ENCODE results near the gene NRARP. TPM values are rescaled to one million over a fixed set of nuclear protein-coding genes. Genes with fewer than 3 reads are reported as not detected.

Gene NRARP
- total and polyA plus RNA-seq, 2 of the 13 experiments (the other 11 are each of a cell fraction or from before 2014, with no cell fraction given), result 0.22 to 0.46 TPM

DNA sequence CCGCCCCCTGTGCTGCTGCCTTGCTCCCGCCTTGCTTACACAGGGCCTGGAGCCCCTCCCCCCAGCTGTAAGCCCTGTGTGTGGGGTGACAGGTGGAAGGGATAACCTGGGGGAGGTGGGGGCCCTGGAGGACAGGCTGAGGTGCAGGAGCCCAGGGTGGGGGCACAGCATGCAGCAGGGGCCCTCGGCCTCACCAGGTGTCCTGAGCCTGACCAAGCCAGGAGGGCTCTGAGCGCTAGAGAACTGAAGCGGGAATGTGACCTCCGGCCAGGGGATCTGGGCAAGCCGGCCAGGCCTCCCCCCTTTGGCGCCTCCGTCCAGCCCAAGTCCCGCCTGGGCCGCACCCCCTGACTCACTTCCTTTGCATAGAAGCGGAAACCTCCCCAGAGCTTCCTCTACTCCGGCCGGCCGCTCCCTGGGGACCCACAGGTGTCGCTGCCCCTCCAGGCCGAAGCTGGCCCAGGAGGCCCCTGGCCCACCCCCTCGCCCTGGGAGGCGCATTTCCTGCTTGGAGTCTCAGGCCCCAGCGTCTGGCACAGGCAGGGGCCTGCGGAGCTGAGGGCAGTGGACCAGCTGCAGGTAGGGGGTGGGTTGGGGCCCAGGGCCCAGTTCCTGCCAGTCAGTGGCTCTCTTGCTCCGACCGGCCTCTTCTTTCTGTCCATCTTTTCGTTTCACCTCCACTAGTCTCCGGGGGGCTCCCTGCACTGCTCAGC is 24.6 kb downstream of the NRARP start, which contains the start of gene TOR4A (continued):
- TF ChIP-seq, protein P1, sequence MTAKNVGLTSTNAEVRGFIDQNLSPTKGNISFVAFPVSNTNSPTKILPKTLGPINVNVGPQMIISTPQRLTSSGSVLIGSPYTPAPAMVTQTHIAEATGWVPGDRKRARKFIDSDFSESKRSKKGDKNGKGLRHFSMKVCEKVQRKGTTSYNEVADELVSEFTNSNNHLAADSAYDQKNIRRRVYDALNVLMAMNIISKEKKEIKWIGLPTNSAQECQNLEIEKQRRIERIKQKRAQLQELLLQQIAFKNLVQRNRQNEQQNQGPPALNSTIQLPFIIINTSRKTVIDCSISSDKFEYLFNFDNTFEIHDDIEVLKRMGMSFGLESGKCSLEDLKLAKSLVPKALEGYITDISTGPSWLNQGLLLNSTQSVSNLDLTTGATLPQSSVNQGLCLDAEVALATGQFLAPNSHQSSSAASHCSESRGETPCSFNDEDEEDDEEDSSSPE (CRISPR knock-in tag; IDR thresholded peaks at IDR 0.05), result peak; percentile 74
- TF ChIP-seq NONO (IDR thresholded peaks at IDR 0.05) (no peak), NONO (CRISPR knock-in tag; conservative IDR thresholded peaks at IDR 0.05) (peak; percentile 76; the same call in 1 of the 2 replicates), ZNF331 (CRISPR knock-in tag; IDR thresholded peaks at IDR 0.05) (peak; percentile 41; the same call in 1 of the 2 replicates), ZNF792 (CRISPR knock-in tag; IDR thresholded peaks at IDR 0.05) (peak; percentile 81; the same call in 1 of the 2 replicates), HDAC2 (CRISPR knock-in tag; IDR thresholded peaks at IDR 0.05) (peak; percentile 66; the same call in 1 of the 2 replicates), MIER3 (CRISPR knock-in tag; IDR thresholded peaks at IDR 0.05; ENCODE audit: borderline replicate concordance) (0 out of 2 replicates have a peak, but pooled peaks have one; percentile 24), NR2F6 (IDR thresholded peaks at IDR 0.05) (peak; percentile 18; the same call in 1 of the 2 replicates), NR2F6 (CRISPR knock-in tag; IDR thresholded peaks at IDR 0.05) (peak; percentile 15; the same call in 1 of the 2 replicates), ZNF451 (CRISPR knock-in tag; IDR thresholded peaks at IDR 0.05) (peak; percentile 55; the same call in 1 of the 2 replicates), ZFX (CRISPR knock-in tag; IDR thresholded peaks at IDR 0.05; ENCODE audit: low read depth) (peak; percentile 98), SOX13 (IDR thresholded peaks at IDR 0.05) (no peak), SOX13 (CRISPR knock-in tag; conservative IDR thresholded peaks at IDR 0.05 in 1 of 2, IDR thresholded peaks at IDR 0.05 in 1 of 2) (peak in 1 of 2 experiments; percentile 52; a peak in 2 of 4 replicates), ZEB1 (IDR thresholded peaks at IDR 0.05; ENCODE audit: insufficient replicate concordance, low read depth) (peak; percentile 73), ZIK1 (CRISPR knock-in tag; IDR thresholded peaks at IDR 0.05; ENCODE audit: borderline replicate concordance, low read depth) (0 out of 2 replicates have a peak, but pooled peaks have one; percentile 26), LCORL (IDR thresholded peaks at IDR 0.05) (no peak), LCORL (CRISPR knock-in tag; IDR thresholded peaks at IDR 0.05) (peak; percentile 90), BRCA1 (CRISPR knock-in tag; IDR thresholded peaks at IDR 0.05) (peak; percentile 50; the same call in 1 of the 2 replicates), ZNF329 (CRISPR knock-in tag; IDR thresholded peaks at IDR 0.05; ENCODE audit: low read depth) (no peak)
- TF ChIP-seq, protein P2, sequence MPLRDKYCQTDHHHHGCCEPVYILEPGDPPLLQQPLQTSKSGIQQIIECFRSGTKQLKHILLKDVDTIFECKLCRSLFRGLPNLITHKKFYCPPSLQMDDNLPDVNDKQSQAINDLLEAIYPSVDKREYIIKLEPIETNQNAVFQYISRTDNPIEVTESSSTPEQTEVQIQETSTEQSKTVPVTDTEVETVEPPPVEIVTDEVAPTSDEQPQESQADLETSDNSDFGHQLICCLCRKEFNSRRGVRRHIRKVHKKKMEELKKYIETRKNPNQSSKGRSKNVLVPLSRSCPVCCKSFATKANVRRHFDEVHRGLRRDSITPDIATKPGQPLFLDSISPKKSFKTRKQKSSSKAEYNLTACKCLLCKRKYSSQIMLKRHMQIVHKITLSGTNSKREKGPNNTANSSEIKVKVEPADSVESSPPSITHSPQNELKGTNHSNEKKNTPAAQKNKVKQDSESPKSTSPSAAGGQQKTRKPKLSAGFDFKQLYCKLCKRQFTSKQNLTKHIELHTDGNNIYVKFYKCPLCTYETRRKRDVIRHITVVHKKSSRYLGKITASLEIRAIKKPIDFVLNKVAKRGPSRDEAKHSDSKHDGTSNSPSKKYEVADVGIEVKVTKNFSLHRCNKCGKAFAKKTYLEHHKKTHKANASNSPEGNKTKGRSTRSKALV (CRISPR knock-in tag; IDR thresholded peaks at IDR 0.05), result peak; percentile 60; the same call in 1 of the 2 replicates
- TF ChIP-seq, protein P3, sequence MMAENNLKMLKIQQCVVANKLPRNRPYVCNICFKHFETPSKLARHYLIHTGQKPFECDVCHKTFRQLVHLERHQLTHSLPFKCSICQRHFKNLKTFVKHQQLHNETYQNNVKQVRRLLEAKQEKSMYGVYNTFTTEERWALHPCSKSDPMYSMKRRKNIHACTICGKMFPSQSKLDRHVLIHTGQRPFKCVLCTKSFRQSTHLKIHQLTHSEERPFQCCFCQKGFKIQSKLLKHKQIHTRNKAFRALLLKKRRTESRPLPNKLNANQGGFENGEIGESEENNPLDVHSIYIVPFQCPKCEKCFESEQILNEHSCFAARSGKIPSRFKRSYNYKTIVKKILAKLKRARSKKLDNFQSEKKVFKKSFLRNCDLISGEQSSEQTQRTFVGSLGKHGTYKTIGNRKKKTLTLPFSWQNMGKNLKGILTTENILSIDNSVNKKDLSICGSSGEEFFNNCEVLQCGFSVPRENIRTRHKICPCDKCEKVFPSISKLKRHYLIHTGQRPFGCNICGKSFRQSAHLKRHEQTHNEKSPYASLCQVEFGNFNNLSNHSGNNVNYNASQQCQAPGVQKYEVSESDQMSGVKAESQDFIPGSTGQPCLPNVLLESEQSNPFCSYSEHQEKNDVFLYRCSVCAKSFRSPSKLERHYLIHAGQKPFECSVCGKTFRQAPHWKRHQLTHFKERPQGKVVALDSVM (CRISPR knock-in tag; IDR thresholded peaks at IDR 0.05), result peak; percentile 78
- TF ChIP-seq, protein P4, sequence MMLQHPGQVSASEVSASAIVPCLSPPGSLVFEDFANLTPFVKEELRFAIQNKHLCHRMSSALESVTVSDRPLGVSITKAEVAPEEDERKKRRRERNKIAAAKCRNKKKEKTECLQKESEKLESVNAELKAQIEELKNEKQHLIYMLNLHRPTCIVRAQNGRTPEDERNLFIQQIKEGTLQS (CRISPR knock-in tag; IDR thresholded peaks at IDR 0.05), result no peak
- TF ChIP-seq, protein P5, sequence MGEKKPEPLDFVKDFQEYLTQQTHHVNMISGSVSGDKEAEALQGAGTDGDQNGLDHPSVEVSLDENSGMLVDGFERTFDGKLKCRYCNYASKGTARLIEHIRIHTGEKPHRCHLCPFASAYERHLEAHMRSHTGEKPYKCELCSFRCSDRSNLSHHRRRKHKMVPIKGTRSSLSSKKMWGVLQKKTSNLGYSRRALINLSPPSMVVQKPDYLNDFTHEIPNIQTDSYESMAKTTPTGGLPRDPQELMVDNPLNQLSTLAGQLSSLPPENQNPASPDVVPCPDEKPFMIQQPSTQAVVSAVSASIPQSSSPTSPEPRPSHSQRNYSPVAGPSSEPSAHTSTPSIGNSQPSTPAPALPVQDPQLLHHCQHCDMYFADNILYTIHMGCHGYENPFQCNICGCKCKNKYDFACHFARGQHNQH (CRISPR knock-in tag; IDR thresholded peaks at IDR 0.05), result peak; percentile 84; the same call in 1 of the 2 replicates
